8988T (cell line): ENCODE measurements around the gene CCDC187.
"Not testable (repeated sequence)": the region's sequence is repeated elsewhere in the genome, so short reads cannot be mapped to it uniquely, and the experiment has no call there.

Experiments
- DNase-seq: peaks from one replicate; pipeline ENCODE4 v3.0.0; 2011

Gene CCDC187

GRCh38 chr9:136326761-136327303 is 22.9 kb upstream of the CCDC187 start:
- no peak for DNase-seq

- DNase-seq, result no peak
Observed at GRCh38 chr9:136326061-136326760, 22.3 kb upstream of the CCDC187 start.

DNA sequence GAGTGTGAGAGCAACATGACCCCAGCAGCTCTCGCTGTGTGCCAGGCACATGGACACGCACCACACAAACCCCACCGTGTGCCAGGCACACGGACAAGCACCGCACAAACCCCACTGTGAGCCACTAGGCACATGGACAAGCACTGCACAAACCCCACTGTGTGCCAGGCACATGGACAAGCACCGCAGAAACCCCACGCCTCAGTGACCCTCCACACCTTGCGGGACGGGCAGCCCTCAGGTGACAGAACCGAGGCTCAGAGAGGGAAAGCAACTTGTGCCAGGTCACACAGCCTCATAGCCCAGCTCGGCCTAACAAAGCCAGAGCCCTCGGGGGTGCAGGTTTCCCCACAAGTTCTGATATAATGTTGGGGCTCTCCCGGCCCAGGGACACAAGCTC is 21.5 kb upstream of the CCDC187 start:
- DNase-seq, result no peak

DNA sequence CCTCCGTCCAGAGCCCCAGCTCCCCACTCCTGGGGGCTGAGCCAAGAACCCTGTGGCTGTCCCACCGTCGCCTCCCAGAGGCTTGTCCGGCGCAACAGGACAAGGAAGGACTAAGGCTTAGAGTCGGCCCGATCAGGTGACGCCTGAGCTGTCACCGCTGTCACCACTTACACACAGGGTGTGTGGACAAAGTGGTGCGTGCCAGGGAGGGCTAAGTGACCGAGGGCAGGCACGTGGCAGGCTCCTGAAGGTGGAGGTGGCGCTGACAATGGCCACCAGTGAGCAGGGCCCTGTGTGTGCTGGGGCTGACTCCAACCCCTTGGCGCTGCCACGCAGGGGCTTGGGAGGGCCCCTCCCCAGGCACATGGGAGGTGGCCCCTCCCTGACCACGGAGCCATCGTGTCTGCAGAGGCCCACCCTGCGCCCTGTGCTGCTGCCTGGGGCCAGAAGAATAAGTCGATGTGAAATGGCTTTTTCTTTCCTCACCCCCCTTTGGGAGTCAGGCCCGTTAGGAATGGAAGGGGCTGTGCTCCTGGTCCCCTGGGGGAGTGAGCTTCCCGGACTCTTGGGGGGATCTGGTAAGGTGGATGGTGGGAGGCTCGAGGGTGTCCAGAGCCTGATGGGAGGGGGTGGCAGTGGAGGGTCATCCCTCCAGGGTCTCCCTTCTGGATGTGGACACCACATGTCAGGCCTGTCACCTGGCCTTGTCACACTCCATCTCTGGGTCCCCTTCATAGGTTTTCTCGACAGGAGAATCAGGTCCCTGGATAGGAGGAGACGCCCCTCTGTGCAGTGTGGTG is 20.8 kb upstream of the CCDC187 start:
- no peak for DNase-seq

DNA sequence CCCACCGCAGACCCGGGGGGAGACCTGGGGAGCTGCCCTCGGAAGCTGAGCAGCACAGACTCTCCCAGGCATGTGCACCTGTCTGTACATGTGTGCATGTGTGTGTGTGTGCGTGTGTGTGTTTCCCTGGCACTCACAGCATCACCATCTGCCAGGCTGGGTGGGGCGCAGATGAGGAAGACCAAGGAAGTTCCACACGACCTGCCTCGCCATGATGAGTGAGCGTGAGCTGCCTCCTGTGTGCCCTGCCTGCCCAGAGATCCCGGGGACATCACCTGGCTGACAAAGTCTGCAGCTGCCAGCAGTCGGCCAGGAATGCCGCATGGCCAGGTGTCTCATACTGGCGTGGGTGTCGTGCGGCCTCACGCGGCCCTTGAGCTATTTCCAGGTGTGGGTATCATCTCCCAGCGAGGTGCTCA is 19.5 kb upstream of the CCDC187 start:
- no peak for DNase-seq

GRCh38 chr9:136322756-136323330 is 18.9 kb upstream of the CCDC187 start:
- no peak for DNase-seq

- no peak for DNase-seq
Observed at GRCh38 chr9:136321561-136321960, 17.7 kb upstream of the CCDC187 start.

DNA sequence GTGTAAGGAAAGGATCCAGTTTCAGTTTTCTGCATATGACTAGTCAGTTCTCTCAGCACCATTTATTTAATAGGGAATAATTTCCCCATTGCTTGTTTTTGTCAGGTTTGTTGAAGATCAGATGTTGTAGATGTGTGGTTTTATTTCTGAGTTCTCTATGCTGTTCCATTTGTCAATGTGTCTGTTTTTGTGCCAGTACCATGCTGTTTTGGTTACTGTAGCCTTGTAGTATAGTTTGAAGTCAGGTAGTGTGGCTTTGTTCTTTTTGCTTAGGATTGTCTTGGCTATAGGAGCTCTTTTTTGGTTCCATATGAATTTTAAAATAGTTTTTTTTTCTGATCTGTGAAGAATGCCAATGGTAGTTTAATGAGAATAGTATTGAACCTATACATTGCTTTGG is 17.1 kb upstream of the CCDC187 start:
- DNase-seq, result not testable (repeated sequence)

GRCh38 chr9:136319955-136320354 is 16.1 kb upstream of the CCDC187 start:
- not testable (repeated sequence) for DNase-seq

DNA sequence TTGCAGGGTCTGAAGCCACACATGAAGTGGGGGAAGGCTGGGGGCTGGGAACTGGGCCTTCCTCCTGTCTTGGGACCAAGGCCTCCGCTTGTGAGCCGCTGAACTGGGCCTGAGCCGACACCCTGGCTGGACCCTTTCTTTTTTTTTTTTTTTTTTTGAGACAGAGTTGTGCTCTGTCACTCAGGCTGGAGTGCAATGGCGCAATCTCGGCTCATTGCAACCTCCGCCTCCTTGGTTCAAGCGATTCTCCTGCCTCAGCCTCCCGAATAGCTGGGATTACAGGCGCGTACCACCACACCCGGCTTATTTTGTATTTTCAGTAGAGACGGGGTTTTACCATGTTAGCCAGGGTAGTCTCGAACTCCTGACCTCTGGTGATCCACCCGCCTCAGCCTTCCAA is 15.3 kb upstream of the CCDC187 start:
- DNase-seq, result not testable (repeated sequence)

- no peak for DNase-seq
Observed at GRCh38 chr9:136318776-136319241, 14.9 kb upstream of the CCDC187 start.

GRCh38 chr9:136318111-136318775 is 14.3 kb upstream of the CCDC187 start:
- no peak for DNase-seq

GRCh38 chr9:136317695-136318094 is 13.8 kb upstream of the CCDC187 start:
- no peak for DNase-seq

DNA sequence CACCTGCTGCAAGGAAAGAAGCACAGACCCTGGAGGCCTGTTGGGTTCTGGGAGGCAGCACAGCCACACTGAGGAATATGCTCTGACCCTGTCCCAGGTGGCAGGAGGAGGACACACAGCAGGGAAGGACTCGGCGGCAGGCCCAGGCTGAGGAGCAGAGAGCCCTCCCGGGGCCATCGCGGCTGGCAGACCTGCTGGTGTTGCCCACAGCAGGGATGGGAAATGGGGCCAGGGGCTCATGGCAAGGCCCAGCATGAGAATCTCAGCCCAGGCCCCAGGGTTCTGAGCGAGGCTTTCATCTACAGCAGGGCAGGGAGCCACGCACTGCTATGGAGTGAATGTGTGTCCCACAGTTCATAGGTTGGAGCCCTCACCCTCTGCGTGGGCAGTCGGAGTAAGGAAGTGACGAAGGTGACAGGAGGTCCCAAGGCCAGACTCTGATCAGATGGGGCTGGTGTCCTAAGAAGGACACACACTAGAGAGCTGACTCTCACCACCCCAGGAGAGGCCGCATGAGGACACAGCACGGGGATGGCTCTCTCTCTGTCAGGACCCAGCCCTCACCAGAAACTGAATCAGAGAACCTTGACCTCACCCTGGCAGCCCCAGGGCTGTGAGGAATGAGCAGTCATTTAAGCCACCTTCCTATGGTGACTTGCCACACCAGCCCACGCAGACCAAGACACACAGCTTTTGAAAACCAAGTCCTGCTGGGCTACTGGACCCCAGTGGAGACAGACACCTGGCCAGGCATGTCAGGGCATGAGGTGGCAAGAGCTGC is 13.2 kb upstream of the CCDC187 start:
- DNase-seq, result no peak

- no peak for DNase-seq
Observed at GRCh38 chr9:136316271-136316751, 12.4 kb upstream of the CCDC187 start.

GRCh38 chr9:136314944-136315343 is 11.1 kb upstream of the CCDC187 start:
- no peak for DNase-seq

- DNase-seq, result no peak
Observed at GRCh38 chr9:136314056-136314416, 10.1 kb upstream of the CCDC187 start.

DNA sequence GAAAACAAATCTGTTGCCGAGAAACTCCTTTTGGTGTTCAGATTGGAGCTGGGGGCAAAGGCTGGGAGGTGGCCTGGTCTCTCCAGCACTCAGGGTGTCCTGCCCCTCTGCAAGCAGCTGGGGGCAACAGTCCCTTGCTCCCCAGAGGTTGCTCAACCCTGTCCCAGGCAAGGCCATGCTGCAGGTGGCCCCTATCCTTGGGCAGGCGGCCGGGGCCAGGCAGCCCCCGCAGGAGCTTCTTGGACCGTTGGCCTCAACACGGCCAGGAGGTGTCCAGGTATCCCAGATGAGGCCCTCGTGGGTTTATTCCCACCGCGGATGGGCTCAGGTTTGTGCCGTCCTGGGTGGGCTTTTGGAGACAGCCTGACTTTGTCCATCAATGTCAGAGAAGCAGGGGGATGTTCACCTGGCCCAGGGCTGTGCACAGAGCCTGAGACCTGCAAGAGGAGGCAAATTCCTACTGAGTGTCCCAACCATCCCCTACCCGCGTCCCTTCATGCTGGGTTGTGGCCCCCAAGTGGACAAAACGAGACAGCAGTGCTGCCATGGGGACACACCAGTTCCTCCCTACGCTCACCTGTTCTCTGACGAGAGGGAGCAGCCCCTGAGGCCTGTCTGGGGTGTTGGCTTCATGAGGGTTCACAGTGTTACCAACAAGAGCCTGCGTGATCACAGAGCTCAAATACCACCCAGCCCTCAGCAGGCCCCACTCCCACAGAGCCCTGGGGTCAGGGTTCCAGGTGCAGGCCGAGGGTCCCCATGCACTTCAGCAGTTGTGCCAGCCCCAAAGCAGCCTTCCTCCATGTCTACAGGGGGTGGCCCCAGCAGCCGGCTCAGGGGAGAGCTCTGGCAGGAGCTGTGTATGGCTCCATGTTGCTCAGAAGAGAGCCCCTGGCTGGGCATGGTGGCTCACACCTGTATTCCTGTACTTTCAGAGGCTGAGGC is 9.5 kb upstream of the CCDC187 start:
- DNase-seq, result no peak

GRCh38 chr9:136312436-136312835 is 8.5 kb upstream of the CCDC187 start:
- peak; percentile 90 for DNase-seq

- DNase-seq, result no peak
Observed at GRCh38 chr9:136312009-136312375, 8.1 kb upstream of the CCDC187 start.
